K562 (cell line): ENCODE measurements around the gene ERN1. TPM values are rescaled to one million over a fixed set of nuclear protein-coding genes. Genes with fewer than 3 reads are reported as not detected.

Experiments used
- BRD9 ChIP-seq: fragments of 450-650 bp; IDR thresholded peaks from 2 replicates; pipeline ENCODE4 v1.6.1; 2018; ENCODE audit warnings: low read depth; ENCODE audit not compliant: partially characterized antibody
- CC2D1A ChIP-seq: fragments of 450-650 bp; IDR thresholded peaks from 2 replicates; pipeline ENCODE4 v1.6.1; 2017; ENCODE audit warnings: mild to moderate bottlenecking
- HBP1 ChIP-seq: fragments of 450-650 bp; formaldehyde crosslinking; IDR thresholded peaks from 2 replicates; pipeline ENCODE4 v1.4.0; 2022; ENCODE audit warnings: missing genetic modification characterization
- JUN ChIP-seq, 2 experiments: sonication (generic) in 1 of 2; formaldehyde crosslinking in 1 of 2; IDR thresholded peaks; 2 replicates each; pipeline versions ENCODE4 v1.6.1 to v1.8.0; 2012 to 2022; ENCODE audit warnings: borderline replicate concordance in 2 of 2, mild to moderate bottlenecking in 2 of 2, improper control_type of control experiment in 1 of 2, low read depth in 1 of 2, low read length in 1 of 2, missing genetic modification reagents in 1 of 2
- MTA3 ChIP-seq: fragments of 450-650 bp; formaldehyde crosslinking; IDR thresholded peaks from 2 replicates; pipeline ENCODE4 v1.6.1; 2017; ENCODE audit warnings: mild to moderate bottlenecking, borderline replicate concordance
- PCBP2 ChIP-seq: fragments of 200-400 bp; formaldehyde crosslinking; IDR thresholded peaks from 2 replicates; pipeline ENCODE4 v1.6.1; 2018; ENCODE audit warnings: low read length, low read depth, mild to moderate bottlenecking, moderate library complexity; ENCODE audit not compliant: poor library complexity, severe bottlenecking
- PRMT5 ChIP-seq: sonication (generic); formaldehyde crosslinking; IDR thresholded peaks from 2 replicates; pipeline ENCODE4 v1.5.0; 2020; ENCODE audit warnings: missing genetic modification reagents
- SAP30 ChIP-seq: fragments of 200-600 bp; sonication (generic); IDR thresholded peaks from 2 replicates; pipeline ENCODE4 v1.6.1; 2012; ENCODE audit warnings: borderline replicate concordance, low read depth, mild to moderate bottlenecking, moderate library complexity, low read length, control low read depth, inconsistent platforms; ENCODE audit not compliant: insufficient read depth, poor library complexity, severe bottlenecking
- TOE1 ChIP-seq, 2 experiments: fragments of 450-650 bp in 1 of 2; sonication (generic) in 1 of 2; formaldehyde crosslinking in 1 of 2; IDR thresholded peaks; 2 replicates each; pipeline versions ENCODE4 v1.7.1 to v1.8.0; 2016 to 2022; ENCODE audit warnings: borderline replicate concordance in 2 of 2, mild to moderate bottlenecking in 2 of 2, antibody characterized with exemption in 1 of 2, inconsistent platforms in 1 of 2, low read depth in 1 of 2, missing genetic modification reagents in 1 of 2, moderate library complexity in 1 of 2
- XRCC3 ChIP-seq: fragments of 450-650 bp; IDR thresholded peaks from 2 replicates; pipeline ENCODE4 v1.6.1; 2017; ENCODE audit warnings: mild to moderate bottlenecking, moderate library complexity
- ZFX ChIP-seq: sonication (generic); formaldehyde crosslinking; IDR thresholded peaks from 2 replicates; pipeline ENCODE4 v1.8.0; 2022; ENCODE audit warnings: mild to moderate bottlenecking, missing genetic modification reagents, moderate library complexity
- polyA plus RNA-seq, 8 experiments: library from polyadenylated mRNA; depleted of rRNA in 4 of 8; stranded (reverse) in 5 of 8; unstranded in 3 of 8; fragments of >200 nt; fragmentation: Nextera tagmentation in 2 of 8; fragmentation: Illumina TruSeq in 1 of 8; extraction: Ambion mirVana in 2 of 8; extraction: Trizol in 1 of 8; gene quantifications; 2 replicates each; pipeline versions ENCODE4 v1.2.1 to v1.2.3, GENCODE V29; 2011 to 2014; ENCODE audit warnings: inconsistent platforms in 1 of 8, missing spikeins in 1 of 8
- total RNA-seq, 7 experiments: library from RNA; depleted of rRNA in 6 of 7; stranded (reverse); fragments of >200 nt in 6 of 7; fragmentation: Illumina TruSeq in 2 of 7; extraction: Trizol in 2 of 7; gene quantifications; 2 replicates each; pipeline versions ENCODE4 v1.2.1 to v1.2.3, GENCODE V29; 2011 to 2021; ENCODE audit warnings: low replicate concordance in 1 of 7
- TF ChIP-seq, protein P1 (sequence below): fragments of 200-600 bp; sonication (generic); IDR thresholded peaks from one replicate; pipeline ENCODE4 v1.6.1; 2012; ENCODE audit warnings: mild to moderate bottlenecking, low read depth, low read length, inconsistent platforms

ERN1 gene
- total and polyA plus RNA-seq, 9 of the 15 experiments (the other 6 are each of a cell fraction or from before 2014, with no cell fraction given), result 2.1 to 22.5 (median 7.3) TPM

- TF ChIP-seq, protein P1, sequence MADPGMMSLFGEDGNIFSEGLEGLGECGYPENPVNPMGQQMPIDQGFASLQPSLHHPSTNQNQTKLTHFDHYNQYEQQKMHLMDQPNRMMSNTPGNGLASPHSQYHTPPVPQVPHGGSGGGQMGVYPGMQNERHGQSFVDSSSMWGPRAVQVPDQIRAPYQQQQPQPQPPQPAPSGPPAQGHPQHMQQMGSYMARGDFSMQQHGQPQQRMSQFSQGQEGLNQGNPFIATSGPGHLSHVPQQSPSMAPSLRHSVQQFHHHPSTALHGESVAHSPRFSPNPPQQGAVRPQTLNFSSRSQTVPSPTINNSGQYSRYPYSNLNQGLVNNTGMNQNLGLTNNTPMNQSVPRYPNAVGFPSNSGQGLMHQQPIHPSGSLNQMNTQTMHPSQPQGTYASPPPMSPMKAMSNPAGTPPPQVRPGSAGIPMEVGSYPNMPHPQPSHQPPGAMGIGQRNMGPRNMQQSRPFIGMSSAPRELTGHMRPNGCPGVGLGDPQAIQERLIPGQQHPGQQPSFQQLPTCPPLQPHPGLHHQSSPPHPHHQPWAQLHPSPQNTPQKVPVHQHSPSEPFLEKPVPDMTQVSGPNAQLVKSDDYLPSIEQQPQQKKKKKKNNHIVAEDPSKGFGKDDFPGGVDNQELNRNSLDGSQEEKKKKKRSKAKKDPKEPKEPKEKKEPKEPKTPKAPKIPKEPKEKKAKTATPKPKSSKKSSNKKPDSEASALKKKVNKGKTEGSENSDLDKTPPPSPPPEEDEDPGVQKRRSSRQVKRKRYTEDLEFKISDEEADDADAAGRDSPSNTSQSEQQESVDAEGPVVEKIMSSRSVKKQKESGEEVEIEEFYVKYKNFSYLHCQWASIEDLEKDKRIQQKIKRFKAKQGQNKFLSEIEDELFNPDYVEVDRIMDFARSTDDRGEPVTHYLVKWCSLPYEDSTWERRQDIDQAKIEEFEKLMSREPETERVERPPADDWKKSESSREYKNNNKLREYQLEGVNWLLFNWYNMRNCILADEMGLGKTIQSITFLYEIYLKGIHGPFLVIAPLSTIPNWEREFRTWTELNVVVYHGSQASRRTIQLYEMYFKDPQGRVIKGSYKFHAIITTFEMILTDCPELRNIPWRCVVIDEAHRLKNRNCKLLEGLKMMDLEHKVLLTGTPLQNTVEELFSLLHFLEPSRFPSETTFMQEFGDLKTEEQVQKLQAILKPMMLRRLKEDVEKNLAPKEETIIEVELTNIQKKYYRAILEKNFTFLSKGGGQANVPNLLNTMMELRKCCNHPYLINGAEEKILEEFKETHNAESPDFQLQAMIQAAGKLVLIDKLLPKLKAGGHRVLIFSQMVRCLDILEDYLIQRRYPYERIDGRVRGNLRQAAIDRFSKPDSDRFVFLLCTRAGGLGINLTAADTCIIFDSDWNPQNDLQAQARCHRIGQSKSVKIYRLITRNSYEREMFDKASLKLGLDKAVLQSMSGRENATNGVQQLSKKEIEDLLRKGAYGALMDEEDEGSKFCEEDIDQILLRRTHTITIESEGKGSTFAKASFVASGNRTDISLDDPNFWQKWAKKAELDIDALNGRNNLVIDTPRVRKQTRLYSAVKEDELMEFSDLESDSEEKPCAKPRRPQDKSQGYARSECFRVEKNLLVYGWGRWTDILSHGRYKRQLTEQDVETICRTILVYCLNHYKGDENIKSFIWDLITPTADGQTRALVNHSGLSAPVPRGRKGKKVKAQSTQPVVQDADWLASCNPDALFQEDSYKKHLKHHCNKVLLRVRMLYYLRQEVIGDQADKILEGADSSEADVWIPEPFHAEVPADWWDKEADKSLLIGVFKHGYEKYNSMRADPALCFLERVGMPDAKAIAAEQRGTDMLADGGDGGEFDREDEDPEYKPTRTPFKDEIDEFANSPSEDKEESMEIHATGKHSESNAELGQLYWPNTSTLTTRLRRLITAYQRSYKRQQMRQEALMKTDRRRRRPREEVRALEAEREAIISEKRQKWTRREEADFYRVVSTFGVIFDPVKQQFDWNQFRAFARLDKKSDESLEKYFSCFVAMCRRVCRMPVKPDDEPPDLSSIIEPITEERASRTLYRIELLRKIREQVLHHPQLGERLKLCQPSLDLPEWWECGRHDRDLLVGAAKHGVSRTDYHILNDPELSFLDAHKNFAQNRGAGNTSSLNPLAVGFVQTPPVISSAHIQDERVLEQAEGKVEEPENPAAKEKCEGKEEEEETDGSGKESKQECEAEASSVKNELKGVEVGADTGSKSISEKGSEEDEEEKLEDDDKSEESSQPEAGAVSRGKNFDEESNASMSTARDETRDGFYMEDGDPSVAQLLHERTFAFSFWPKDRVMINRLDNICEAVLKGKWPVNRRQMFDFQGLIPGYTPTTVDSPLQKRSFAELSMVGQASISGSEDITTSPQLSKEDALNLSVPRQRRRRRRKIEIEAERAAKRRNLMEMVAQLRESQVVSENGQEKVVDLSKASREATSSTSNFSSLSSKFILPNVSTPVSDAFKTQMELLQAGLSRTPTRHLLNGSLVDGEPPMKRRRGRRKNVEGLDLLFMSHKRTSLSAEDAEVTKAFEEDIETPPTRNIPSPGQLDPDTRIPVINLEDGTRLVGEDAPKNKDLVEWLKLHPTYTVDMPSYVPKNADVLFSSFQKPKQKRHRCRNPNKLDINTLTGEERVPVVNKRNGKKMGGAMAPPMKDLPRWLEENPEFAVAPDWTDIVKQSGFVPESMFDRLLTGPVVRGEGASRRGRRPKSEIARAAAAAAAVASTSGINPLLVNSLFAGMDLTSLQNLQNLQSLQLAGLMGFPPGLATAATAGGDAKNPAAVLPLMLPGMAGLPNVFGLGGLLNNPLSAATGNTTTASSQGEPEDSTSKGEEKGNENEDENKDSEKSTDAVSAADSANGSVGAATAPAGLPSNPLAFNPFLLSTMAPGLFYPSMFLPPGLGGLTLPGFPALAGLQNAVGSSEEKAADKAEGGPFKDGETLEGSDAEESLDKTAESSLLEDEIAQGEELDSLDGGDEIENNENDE, result no peak
- TF ChIP-seq ZFX (CRISPR knock-in tag) (peak; percentile 92), SAP30 (peak; percentile 68), CC2D1A (peak; percentile 69), BRD9 (no peak), JUN (IDR thresholded peaks at IDR 0.05; ENCODE audit: borderline replicate concordance, low read depth, low read length) (0 out of 2 replicates have a peak, but pooled peaks have one; percentile 17), JUN (CRISPR knock-in tag; IDR thresholded peaks at IDR 0.05; ENCODE audit: borderline replicate concordance) (no peak; the same call in 1 of the 2 replicates), PRMT5 (CRISPR knock-in tag) (0 out of 2 replicates have a peak, but pooled peaks have one; percentile 35), HBP1 (CRISPR knock-in tag) (peak; percentile 68), TOE1 (IDR thresholded peaks at IDR 0.05; ENCODE audit: borderline replicate concordance) (no peak), TOE1 (CRISPR knock-in tag; IDR thresholded peaks at IDR 0.05; ENCODE audit: borderline replicate concordance, low read depth) (no peak), MTA3 (peak; percentile 100), PCBP2 (no peak), XRCC3 (no peak)
These were observed 15.9 kb upstream of the ERN1 start (continued) for GRCh38 chr17:64145751-64146417.
